Germinal center (tissue), 1 donor: ENCODE measurements around the gene LHFPL6.

Experiments used
- DNase-seq: peaks from one replicate; pipeline ENCODE4 v3.0.0; 2012; ENCODE audit warnings: mixed read lengths, low spot score

Gene LHFPL6

GRCh38 chr13:39510316-39510695 is 92.7 kb downstream of the LHFPL6 start:
- no peak for DNase-seq

DNA sequence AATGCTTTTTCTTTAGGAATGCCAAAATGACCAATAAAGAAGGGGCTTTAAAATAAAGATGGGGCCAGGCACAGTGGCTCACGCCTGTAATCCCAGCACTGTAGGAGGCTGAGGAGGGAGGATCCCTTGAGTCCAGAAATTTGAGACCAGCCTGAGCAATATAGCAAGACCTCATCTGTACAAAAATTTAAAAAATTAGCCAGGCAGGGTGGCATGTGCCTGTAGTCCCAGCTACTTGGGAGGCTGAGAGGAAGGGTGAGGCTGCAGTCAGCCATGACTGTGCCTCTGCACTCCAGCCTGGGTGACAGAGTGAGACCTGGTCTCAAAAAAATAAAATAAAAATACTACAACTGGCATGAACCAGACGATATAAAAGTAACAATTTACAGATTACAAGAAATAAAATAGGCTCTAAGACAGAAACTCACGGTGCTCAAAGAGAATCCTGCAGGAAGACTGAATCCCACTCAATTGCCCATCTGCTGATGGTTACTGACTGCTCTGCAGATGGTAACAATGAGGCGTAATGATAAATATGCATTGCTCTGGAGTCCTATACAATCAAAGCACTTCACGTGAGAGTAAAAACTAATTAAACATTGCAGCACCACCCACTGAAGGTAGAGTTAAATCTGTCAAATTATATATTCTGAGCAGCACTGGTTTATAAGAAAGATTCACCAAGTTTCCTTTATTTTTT is 93.2 kb downstream of the LHFPL6 start:
- DNase-seq: no peak

DNA sequence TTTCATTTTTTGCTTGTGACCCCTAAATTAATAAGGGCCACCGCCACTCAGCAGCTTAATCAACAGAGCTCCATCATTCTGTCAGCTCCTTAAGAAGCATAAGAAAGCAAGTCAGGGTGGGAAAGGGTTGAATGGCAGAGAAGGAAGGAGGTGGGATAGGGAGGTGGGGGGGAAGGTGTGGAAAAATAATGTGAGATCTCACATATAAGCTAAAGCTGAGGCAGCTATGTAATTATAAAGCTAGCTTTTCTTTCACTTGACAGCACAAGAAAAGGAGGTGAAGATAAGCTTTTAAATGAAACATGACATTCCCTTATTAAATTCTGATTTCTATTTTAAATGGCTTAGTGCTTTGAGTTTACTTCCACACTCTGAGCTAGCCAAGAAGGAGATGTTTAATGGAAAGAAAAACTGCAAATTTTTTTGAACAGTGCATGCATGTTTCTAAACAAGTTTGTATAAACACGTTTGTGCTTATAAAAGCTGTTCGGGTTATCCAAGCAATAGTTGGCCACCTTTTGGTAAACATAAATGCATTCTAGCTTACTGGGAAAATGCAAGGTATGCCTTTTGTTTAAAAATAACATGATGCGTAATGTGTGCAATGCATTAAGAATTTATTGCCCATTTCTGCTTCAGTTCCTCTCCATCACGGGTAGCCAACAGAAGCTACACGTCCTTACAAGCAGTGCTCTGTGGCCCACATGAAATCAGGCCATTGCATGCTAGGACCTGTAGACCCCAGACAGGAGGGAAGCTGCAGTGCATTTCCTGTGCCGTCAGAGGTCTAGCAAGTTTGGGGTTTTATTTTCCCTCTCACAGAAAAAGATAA is 96.2 kb downstream of the LHFPL6 start:
- no peak for DNase-seq

GRCh38 chr13:39505151-39505550 is 97.8 kb downstream of the LHFPL6 start:
- DNase-seq: no peak

GRCh38 chr13:39503048-39503447 is 99.9 kb downstream of the LHFPL6 start:
- no peak for DNase-seq

GRCh38 chr13:39501702-39502324 is 101.2 kb downstream of the LHFPL6 start:
- DNase-seq: no peak

DNA sequence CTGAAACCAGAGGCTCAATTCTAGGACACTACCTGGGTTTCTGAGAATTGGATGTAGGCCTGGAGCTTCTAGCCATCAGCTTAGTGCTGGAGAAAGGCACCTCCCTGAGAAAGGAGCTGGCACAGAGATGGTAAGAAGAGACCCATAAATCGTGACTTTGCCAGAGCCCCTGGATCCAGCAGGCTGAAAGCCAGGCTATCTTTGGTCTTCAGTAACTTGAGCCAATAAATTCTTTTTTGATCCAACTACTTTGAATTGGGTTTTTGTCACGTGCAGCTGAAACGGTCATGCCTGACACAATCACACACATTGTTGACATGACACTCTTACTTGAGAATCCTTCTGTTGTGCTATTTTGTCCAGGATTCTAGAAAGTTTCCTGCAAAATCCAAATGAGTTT is 103.4 kb downstream of the LHFPL6 start:
- DNase-seq: no peak

GRCh38 chr13:39498471-39499114 is 104.4 kb downstream of the LHFPL6 start:
- DNase-seq: no peak

GRCh38 chr13:39496506-39496905 is 106.5 kb downstream of the LHFPL6 start:
- no peak for DNase-seq

GRCh38 chr13:39494633-39495032 is 108.4 kb downstream of the LHFPL6 start:
- DNase-seq: no peak

DNA sequence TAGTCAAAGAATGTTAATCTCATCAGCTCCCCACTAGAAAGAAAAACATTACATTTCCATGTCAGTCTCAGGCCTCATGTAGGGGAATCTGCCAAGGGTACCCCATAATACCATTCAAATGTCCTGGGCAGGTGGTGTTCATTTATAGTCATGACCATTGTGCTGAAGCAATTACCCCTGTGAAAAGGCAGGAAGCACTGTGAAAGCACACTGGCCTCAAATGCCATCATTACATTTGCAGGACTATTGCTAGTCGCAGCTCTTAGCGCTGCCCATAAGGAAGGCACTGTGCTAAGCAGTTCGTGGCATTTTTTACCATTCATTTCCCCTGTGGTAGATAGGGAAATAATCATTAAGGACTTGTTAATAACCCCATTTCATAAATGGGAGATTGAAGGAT is 109.0 kb downstream of the LHFPL6 start:
- no peak for DNase-seq

- DNase-seq: no peak
Measured at GRCh38 chr13:39490136-39490535, 112.9 kb downstream of the LHFPL6 start.

DNA sequence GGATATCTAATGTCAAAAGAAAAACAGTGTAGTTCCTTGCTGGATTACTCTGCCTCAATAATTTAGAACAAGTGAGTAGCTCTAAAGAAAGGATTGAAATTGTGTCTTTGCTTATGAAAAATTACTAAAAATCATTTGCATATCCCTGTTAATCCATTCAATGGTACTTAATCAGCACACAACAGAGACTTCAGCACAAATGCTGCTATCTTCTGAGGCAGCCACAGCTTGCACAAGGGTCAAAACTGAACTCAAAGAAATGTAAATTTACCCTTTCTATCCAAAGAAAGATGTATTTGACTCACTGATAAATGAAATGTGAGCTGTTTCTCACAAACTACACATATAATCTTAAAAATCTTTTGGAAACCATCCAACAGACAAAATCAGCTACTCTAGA is 116.2 kb downstream of the LHFPL6 start:
- no peak for DNase-seq

DNA sequence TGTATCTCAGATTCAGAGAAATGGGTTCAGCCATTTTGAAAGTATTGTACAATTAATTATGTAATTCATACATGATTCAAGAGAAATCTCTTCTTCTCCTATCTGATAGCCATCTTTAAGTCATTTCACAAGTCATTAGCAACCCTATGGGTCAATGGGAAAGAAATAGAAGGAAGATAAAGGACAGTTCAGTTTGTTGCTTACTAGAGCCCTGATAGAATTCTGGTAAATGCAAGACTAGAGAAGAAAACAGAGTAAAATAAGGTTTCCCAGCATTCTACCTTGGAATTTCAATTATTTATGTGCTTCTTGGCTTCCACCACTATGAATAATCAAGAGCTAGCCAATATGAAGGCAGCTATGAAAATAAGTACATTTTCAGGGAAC is 117.7 kb downstream of the LHFPL6 start:
- no peak for DNase-seq

- no peak for DNase-seq
Measured at GRCh38 chr13:39484506-39485313, 118.3 kb downstream of the LHFPL6 start.

- no peak for DNase-seq
Measured at GRCh38 chr13:39483326-39483725, 119.7 kb downstream of the LHFPL6 start.

DNA sequence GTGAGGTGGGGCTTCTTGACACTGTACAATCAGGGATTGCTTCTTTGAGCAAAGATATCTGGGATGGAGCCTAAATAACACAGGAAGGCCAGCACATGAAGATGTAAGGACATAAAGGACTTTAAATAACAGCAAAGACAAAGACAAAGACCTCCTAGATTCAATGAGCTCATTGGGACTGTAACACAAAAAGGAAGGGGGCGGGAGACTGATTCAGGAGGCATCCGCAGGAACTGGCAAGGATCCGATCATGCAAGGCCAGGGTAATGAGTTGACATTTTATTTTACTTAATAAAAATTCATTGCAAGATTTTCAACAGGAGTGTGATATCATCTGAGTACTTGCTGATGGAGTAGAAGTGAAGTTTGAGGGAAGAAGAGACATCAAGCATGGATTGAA is 121.5 kb downstream of the LHFPL6 start:
- no peak for DNase-seq

DNA sequence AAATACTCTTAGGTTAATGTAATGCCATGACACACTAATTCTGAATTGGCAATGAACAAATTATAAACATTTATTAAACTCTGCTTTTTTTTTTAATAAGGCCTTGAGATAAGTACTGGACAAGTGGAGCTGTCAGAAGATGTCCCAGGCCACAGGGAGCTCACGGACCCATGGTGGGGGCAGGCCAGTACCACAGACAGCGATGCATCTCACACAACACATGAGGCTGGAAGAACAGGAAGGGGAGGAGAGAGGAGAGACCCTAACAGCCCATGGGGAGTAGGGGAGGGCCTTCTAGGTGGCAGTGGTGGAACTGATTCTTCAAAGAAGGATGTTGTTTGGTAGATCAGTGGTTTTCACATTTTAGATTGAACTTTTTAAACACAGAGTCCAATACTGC is 128.4 kb downstream of the LHFPL6 start:
- DNase-seq: no peak

- no peak for DNase-seq
Measured at GRCh38 chr13:39469676-39470075, 133.3 kb downstream of the LHFPL6 start.

DNA sequence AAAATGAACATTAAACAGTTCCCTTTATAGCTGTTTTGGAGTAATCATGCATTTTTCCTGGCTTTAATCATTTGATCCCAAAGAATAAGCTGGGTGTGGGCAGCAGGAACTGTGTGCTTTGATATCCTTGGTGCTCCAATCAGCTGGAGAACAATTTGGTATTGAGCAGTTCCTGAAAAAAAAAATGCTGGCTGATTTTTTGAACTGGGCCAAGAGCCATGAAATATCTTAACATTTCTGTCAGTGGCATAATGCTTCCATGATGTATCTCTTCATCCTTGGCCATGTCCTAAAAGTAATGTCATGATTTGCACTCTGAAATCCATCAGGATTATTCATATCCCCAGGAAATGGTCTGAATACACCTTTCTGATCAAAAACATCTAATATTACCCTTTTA is 134.7 kb downstream of the LHFPL6 start:
- no peak for DNase-seq

- no peak for DNase-seq
Measured at GRCh38 chr13:39463611-39464010, 139.4 kb downstream of the LHFPL6 start.

GRCh38 chr13:39462906-39463305 is 140.1 kb downstream of the LHFPL6 start:
- no peak for DNase-seq
